ENCODE measurements around the gene TMEM240. TPM values are rescaled to one million over a fixed set of nuclear protein-coding genes. Genes with fewer than 3 reads are reported as not detected.

The TMEM240 gene
- total RNA-seq, 4 donors from 2014 or later: 0.57 to 2.6 (median 2.0) TPM; not detected in 1

DNA sequence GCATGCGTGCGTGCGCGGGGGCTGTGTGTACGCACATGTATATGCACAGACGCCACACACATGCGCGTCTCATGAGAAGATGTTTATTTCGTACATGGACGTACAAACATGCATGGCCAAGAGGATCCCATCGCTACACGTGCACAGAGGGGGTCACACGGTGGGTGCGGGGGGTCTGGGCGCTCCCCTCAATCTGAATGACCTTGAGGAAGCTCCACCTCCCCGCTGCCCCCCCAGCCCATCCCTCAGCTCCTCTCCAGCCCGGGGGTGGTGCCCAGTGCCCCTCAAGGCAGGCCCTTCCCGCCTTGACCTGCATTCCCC is 1.5 kb downstream of the TMEM240 start:
- TF ChIP-seq POLR2A (IDR thresholded peaks at IDR 0.05): no peak
- TF ChIP-seq CTCF (IDR thresholded peaks at IDR 0.05): no peak
- intact Hi-C loops (cut with DNase I; ENCODE audit: low total_unique reads): no loop called here
- WGBS, 2 donors: 82 to 83% methylated on average over 15 to 18 of the region's 18 CpGs
- no peak for DNase-seq (ENCODE audit: low spot score in 2 of 2)
- no peak overlapping the region for H3K4me3 ChIP-seq (ENCODE audit: low read depth, poor library complexity, severe bottlenecking)

DNA sequence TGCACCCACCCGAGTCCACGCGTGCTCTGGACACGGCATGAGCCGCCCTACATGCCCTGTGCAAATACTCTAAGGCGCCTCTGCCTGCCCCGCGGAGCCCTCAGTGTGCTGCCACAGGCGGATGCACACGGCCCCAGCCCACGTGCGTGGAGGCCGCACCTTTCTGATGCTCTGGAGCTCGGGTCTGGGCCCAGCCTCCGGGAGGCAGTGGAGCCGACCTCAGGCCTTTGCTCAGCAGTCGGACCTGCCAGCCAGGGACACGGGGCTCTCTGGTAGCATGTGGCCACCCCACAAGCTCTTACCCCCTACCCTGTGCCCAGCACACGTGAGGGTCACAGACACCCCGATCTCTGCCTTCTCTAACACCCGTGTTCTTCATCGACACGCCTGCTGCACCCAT is 2.1 kb downstream of the TMEM240 start:
- intact Hi-C loops (cut with DNase I; ENCODE audit: low total_unique reads): no loop called here
- WGBS, 2 donors: 89 to 91% methylated on average over 17 to 23 of the region's 23 CpGs

DNA sequence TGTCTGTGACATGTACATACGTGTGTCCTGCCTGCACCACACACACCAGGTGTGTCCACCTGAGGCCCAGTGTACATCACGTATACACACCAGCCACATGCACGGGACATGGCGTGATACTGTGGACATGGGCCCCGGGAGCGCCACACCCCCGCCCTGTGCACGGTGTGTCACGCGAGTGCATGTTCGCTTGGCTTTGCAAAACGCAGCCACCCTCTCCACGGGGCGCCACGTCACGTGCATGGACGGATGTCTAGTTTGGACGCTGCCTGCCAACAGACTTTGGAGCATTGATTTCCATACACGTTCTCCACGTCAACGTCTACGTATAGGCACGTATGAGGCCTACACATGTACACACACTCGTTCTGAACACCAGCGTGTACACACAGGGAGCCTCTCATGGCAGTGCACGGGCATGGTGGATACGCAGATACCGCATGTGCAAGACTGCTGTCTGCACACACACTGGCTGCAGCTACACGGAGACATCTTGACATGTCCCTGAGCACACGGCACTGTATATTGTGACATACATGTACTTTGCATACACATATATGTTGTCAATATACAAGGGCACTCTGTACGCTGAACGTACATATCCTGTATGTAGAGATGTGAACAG is 2.7 kb downstream of the TMEM240 start:
- intact Hi-C loops (cut with DNase I; ENCODE audit: low total_unique reads): no loop called here
- H3K4me3 ChIP-seq (ENCODE audit: low read depth, poor library complexity, severe bottlenecking): no peak overlapping the region
- 93 to 95% methylated on average over 32 of the region's 32 CpGs for WGBS, 2 donors
- no peak for TF ChIP-seq CTCF (IDR thresholded peaks at IDR 0.05)
- TF ChIP-seq POLR2A (IDR thresholded peaks at IDR 0.05): no peak
- DNase-seq (ENCODE audit: low spot score in 2 of 2): no peak

More for the DNA sequence above, 2.1 kb downstream of the TMEM240 start:
- no peak for DNase-seq (ENCODE audit: low spot score in 2 of 2)
- no peak overlapping the region for H3K4me3 ChIP-seq (ENCODE audit: low read depth, poor library complexity, severe bottlenecking)
- no peak for TF ChIP-seq CTCF (IDR thresholded peaks at IDR 0.05)
- TF ChIP-seq POLR2A (IDR thresholded peaks at IDR 0.05): no peak

GRCh38 chr1:1536938-1537546 is 3.4 kb downstream of the TMEM240 start:
- intact Hi-C loops (cut with DNase I; ENCODE audit: low total_unique reads): no loop called here
- DNase-seq (ENCODE audit: low spot score in 2 of 2): no peak

DNA sequence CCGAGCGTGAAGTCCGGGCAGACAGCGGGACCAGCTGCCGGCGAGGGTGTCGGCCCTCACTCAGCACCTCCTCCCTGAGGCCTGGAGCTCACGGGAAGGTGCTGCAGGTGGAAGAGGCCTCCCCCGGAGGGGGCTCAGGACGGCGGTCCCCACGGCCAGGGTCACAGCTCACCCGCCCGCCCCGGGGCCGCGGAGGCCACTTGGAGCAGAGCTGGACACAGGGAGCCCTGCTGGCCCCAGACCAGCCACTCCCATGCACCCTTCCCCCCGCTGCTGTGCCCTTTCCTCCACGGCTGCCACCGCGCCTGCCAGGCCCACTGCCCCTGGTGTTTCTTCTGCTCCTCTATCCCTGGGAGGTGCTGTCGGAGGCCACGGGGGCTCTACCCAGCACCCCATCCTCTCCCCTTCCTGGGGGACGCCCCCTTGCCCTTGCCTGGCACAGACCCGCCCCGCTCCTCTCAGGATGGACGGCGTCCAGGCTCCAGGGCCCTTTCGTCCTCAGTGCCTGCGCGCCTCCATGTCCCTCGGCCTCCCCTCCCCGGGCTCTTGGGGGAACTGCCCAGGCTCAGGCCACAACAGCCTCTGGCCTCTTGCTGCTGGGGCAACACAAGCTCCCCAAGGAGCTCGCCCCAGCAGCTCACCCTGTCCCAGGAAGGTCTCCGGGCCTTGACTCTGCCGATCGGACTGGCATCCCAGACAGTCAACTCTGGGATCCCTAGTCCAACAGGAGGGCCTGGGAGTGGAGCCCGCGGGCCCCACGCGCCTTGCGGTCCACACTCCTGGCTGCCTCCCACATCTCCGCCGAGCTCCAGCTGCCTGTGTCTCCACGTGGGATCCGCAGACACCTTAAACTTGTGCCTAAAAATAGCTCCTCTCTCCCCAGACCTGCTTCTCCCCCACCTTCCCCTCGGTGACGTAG is 4.1 kb downstream of the TMEM240 start:
- no peak for TF ChIP-seq CTCF (IDR thresholded peaks at IDR 0.05)
- TF ChIP-seq POLR2A (IDR thresholded peaks at IDR 0.05): no peak
- DNase-seq (ENCODE audit: low spot score in 2 of 2): no peak
- 83% methylated on average over 37 to 42 of the region's 48 CpGs for WGBS, 2 donors
- intact Hi-C loops (cut with DNase I; ENCODE audit: low total_unique reads): no loop called here
- H3K4me3 ChIP-seq (ENCODE audit: low read depth, poor library complexity, severe bottlenecking): no peak overlapping the region

More at GRCh38 chr1:1536938-1537546, 3.4 kb downstream of the TMEM240 start:
- H3K4me3 ChIP-seq (ENCODE audit: low read depth, poor library complexity, severe bottlenecking): no peak overlapping the region
- TF ChIP-seq CTCF (IDR thresholded peaks at IDR 0.05): no peak
- no peak for TF ChIP-seq POLR2A (IDR thresholded peaks at IDR 0.05)
- WGBS, 2 donors: 93 to 95% methylated on average over 11 to 15 of the region's 15 CpGs
